ENCODE results near the gene RPP25L.

The RPP25L gene

GRCh38 chr9:34611811-34612787, at the start of gene RPP25L:
Gene RPP25L (minus strand): TSS chr9:34612097. CDS start chr9:34611296, 801 bp downstream.
- no peaks in the 10 kb centered on the region for H3K36me3 ChIP-seq (replicated peaks; ENCODE audit: insufficient read depth, low read length)
- H3K27ac ChIP-seq (ENCODE audit: low read length) = peak within 1 kb of the TSS; percentile 15; the same call in 1 of the 2 replicates
- no peaks in the 10 kb centered on the region for H3K9me2 ChIP-seq (replicated peaks; ENCODE audit: insufficient read depth, low read length)
- peak within 1 kb of the TSS; percentile 86 for H3K4me3 ChIP-seq (ENCODE audit: low read length)
- H3K4me1 ChIP-seq (ENCODE audit: low read length) = peaks cover 6% of the 10 kb centered on the region; the same call in 1 of the 2 replicates
- H3F3A ChIP-seq (ENCODE audit: insufficient read depth, low read length) = peaks cover 6% of the 10 kb centered on the region; the same call in 1 of the 2 replicates
- TF ChIP-seq CTCF (IDR thresholded peaks at IDR 0.05; ENCODE audit: low read length) (no peak), EZH2phosphoT487 (IDR thresholded peaks at IDR 0.05; ENCODE audit: low read length) (no peak), EZH2 (optimal IDR thresholded peaks at IDR 0.05; ENCODE audit: low read depth, low read length) (no peak)
- peak within 1 kb of the TSS; percentile 97 for H3K4me2 ChIP-seq (ENCODE audit: low read depth, low read length)
- no peaks in the 10 kb centered on the region for H4K20me1 ChIP-seq (ENCODE audit: insufficient read depth, low read length)
- peak within 1 kb of the TSS; percentile 89 for H3K9ac ChIP-seq (ENCODE audit: low read length)
- peak within 1 kb of the TSS; percentile 90 for H2AFZ ChIP-seq (ENCODE audit: low read length)
- no peaks in the 10 kb centered on the region for H3K9me3 ChIP-seq (replicated peaks; ENCODE audit: insufficient read depth, low read length)
- peak; percentile 90 for DNase-seq
- no peaks in the 10 kb centered on the region for H3K27me3 ChIP-seq (replicated peaks; ENCODE audit: insufficient read depth, low read length)
- H3K79me2 ChIP-seq (ENCODE audit: low read length) = peaks cover 14% of the 10 kb centered on the region

GRCh38 chr9:34659592-34660253, 47.8 kb upstream of the RPP25L start:
- Histone ChIP-seq H4K20me1 (ENCODE audit: insufficient read depth, low read length) (no peaks in the 10 kb centered on the region), H3K27ac (ENCODE audit: low read length) (no peak overlapping the region), H2AFZ (ENCODE audit: low read length) (no peak overlapping the region), H3F3A (ENCODE audit: insufficient read depth, low read length) (peaks cover 4% of the 10 kb centered on the region), H3K36me3 (replicated peaks; ENCODE audit: insufficient read depth, low read length) (no peaks in the 10 kb centered on the region), H3K9me3 (replicated peaks; ENCODE audit: insufficient read depth, low read length) (no peaks in the 10 kb centered on the region), H3K27me3 (replicated peaks; ENCODE audit: insufficient read depth, low read length) (no peaks in the 10 kb centered on the region), H3K4me2 (ENCODE audit: low read depth, low read length) (no peak overlapping the region), H3K9me2 (replicated peaks; ENCODE audit: insufficient read depth, low read length) (no peaks in the 10 kb centered on the region), H3K4me1 (ENCODE audit: low read length) (peaks cover 4% of the 10 kb centered on the region; the same call in 1 of the 2 replicates), H3K9ac (ENCODE audit: low read length) (no peak overlapping the region), H3K79me2 (ENCODE audit: low read length) (no peaks in the 10 kb centered on the region), H3K4me3 (ENCODE audit: low read length) (no peak overlapping the region)
- peak; percentile 7 for DNase-seq
- TF ChIP-seq CTCF (IDR thresholded peaks at IDR 0.05; ENCODE audit: low read length) (no peak), EZH2phosphoT487 (IDR thresholded peaks at IDR 0.05; ENCODE audit: low read length) (no peak), EZH2 (optimal IDR thresholded peaks at IDR 0.05; ENCODE audit: low read depth, low read length) (no peak)

GRCh38 chr9:34658461-34658860, 46.6 kb upstream of the RPP25L start:
- H4K20me1 ChIP-seq (ENCODE audit: insufficient read depth, low read length) = no peaks in the 10 kb centered on the region
- no peak for DNase-seq
- no peak overlapping the region for H3K9ac ChIP-seq (ENCODE audit: low read length)
- H3K27ac ChIP-seq (ENCODE audit: low read length) = no peak overlapping the region
- no peak overlapping the region for H3K4me2 ChIP-seq (ENCODE audit: low read depth, low read length)
- no peak for TF ChIP-seq EZH2phosphoT487 (IDR thresholded peaks at IDR 0.05; ENCODE audit: low read length)
- no peak for TF ChIP-seq CTCF (IDR thresholded peaks at IDR 0.05; ENCODE audit: low read length)
- no peak for TF ChIP-seq EZH2 (optimal IDR thresholded peaks at IDR 0.05; ENCODE audit: low read depth, low read length)
- no peaks in the 10 kb centered on the region for H3F3A ChIP-seq (ENCODE audit: insufficient read depth, low read length)
- H3K9me2 ChIP-seq (replicated peaks; ENCODE audit: insufficient read depth, low read length) = no peaks in the 10 kb centered on the region
- no peaks in the 10 kb centered on the region for H3K36me3 ChIP-seq (replicated peaks; ENCODE audit: insufficient read depth, low read length)
- H3K4me1 ChIP-seq (ENCODE audit: low read length) = no peaks in the 10 kb centered on the region
- no peak overlapping the region for H2AFZ ChIP-seq (ENCODE audit: low read length)
- H3K27me3 ChIP-seq (replicated peaks; ENCODE audit: insufficient read depth, low read length) = no peaks in the 10 kb centered on the region
- H3K79me2 ChIP-seq (ENCODE audit: low read length) = no peaks in the 10 kb centered on the region
- H3K4me3 ChIP-seq (ENCODE audit: low read length) = no peak overlapping the region
- H3K9me3 ChIP-seq (replicated peaks; ENCODE audit: insufficient read depth, low read length) = no peaks in the 10 kb centered on the region

Measured in MM.1S (cell line).